ENCODE results near the gene PLA2R1.

DNA sequence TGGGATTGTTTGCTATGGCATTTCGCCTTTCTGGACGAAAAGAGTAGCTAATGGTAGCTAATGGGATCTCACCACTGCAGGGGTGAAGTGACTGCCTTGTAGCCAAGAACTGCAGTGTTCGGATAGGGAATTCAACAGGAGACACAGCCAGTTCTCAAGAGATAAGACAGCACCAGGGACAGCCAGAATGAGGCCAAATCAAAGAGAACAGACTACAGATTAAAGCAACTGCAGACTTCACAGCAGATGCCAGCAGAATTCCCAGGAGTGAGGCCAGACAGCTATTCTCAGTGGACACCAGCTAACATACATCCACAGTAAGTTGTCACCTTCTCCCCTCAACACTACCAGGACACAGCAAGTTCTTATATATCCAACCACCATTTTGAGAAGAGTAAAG, 124.0 kb downstream of the PLA2R1 start:
- TF ChIP-seq, protein P1, sequence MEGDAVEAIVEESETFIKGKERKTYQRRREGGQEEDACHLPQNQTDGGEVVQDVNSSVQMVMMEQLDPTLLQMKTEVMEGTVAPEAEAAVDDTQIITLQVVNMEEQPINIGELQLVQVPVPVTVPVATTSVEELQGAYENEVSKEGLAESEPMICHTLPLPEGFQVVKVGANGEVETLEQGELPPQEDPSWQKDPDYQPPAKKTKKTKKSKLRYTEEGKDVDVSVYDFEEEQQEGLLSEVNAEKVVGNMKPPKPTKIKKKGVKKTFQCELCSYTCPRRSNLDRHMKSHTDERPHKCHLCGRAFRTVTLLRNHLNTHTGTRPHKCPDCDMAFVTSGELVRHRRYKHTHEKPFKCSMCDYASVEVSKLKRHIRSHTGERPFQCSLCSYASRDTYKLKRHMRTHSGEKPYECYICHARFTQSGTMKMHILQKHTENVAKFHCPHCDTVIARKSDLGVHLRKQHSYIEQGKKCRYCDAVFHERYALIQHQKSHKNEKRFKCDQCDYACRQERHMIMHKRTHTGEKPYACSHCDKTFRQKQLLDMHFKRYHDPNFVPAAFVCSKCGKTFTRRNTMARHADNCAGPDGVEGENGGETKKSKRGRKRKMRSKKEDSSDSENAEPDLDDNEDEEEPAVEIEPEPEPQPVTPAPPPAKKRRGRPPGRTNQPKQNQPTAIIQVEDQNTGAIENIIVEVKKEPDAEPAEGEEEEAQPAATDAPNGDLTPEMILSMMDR (conservative IDR thresholded peaks at IDR 0.05 in 1 of 2, IDR thresholded peaks at IDR 0.05 in 1 of 2; ENCODE audit: low read depth in 1 of 2, low read length in 2 of 2), result no peak
- no peak for TF ChIP-seq EZH2 (IDR thresholded peaks at IDR 0.05; ENCODE audit: low read length, missing control alignments)

Data from fibroblast of lung (primary cell).